ENCODE results near the gene B4GALT5.
A peak's percentile ranks its signal among the peaks of the same experiment; 100 is the strongest.
"Not testable (repeated sequence)": the region's sequence is repeated elsewhere in the genome, so short reads cannot be mapped to it uniquely, and the experiment has no call there.

B4GALT5 gene

GRCh38 chr20:49677777-49678758 lies 35.6 kb downstream of the B4GALT5 start:
- no peak for DNase-seq

GRCh38 chr20:49676581-49677291 lies 36.9 kb downstream of the B4GALT5 start:
- DNase-seq: peak; percentile 59

GRCh38 chr20:49675368-49676151 lies 38.1 kb downstream of the B4GALT5 start:
- DNase-seq: peak; percentile 51

- peak; percentile 79 for DNase-seq
These were observed 39.0 kb downstream of the B4GALT5 start for GRCh38 chr20:49674383-49675352.

- DNase-seq: no peak
These were observed 41.5 kb downstream of the B4GALT5 start for GRCh38 chr20:49672096-49672664.

GRCh38 chr20:49671433-49671832 lies 42.2 kb downstream of the B4GALT5 start:
- no peak for DNase-seq

- DNase-seq: no peak
These were observed 44.0 kb downstream of the B4GALT5 start for GRCh38 chr20:49669601-49670189.

- not testable (repeated sequence) for DNase-seq
These were observed 44.8 kb downstream of the B4GALT5 start for GRCh38 chr20:49668878-49669195.

GRCh38 chr20:49668181-49668877 lies 45.3 kb downstream of the B4GALT5 start:
- no peak for DNase-seq

- no peak for DNase-seq
These were observed 46.8 kb downstream of the B4GALT5 start for GRCh38 chr20:49666911-49667310.

- DNase-seq: no peak
These were observed 47.9 kb downstream of the B4GALT5 start for GRCh38 chr20:49665796-49666195.

- no peak for DNase-seq
These were observed 48.9 kb downstream of the B4GALT5 start for GRCh38 chr20:49664612-49665313.

GRCh38 chr20:49663112-49663511 lies 50.6 kb downstream of the B4GALT5 start:
- no peak for DNase-seq

GRCh38 chr20:49661560-49662329 lies 51.9 kb downstream of the B4GALT5 start:
- DNase-seq: no peak

- no peak for DNase-seq
These were observed 52.8 kb downstream of the B4GALT5 start for GRCh38 chr20:49660912-49661311.

- no peak for DNase-seq
These were observed 54.6 kb downstream of the B4GALT5 start for GRCh38 chr20:49659056-49659455.

- DNase-seq: no peak
These were observed 55.2 kb downstream of the B4GALT5 start for GRCh38 chr20:49658508-49658907.

GRCh38 chr20:49657118-49657901 lies 56.4 kb downstream of the B4GALT5 start:
- no peak for DNase-seq

Measured in EL (cell line).